ENCODE results near the gene ATP2B2.
A peak's percentile ranks its signal among the peaks of the same experiment; 100 is the strongest.

The ATP2B2 gene

DNA sequence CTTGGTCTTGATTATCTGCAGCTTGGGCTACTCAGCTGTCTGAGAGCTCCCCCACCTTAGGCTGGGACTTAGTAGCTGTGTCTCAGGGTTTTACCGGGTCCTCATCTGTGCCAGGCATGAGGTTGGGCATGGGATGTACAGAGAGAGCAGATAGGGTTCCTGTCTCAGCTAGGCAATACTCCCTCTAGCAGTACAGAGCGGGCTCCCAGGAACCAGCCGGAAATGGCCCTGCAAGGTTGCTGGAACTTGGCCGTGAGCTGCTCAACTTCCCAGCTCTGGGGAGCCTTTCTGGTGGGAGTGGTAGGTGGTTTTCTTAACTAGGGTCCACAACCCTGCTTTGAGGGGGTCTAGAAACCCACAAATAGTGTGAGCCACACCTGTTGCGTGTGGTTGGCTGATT is 58.3 kb downstream of the ATP2B2 start:
- no peak for DNase-seq

DNA sequence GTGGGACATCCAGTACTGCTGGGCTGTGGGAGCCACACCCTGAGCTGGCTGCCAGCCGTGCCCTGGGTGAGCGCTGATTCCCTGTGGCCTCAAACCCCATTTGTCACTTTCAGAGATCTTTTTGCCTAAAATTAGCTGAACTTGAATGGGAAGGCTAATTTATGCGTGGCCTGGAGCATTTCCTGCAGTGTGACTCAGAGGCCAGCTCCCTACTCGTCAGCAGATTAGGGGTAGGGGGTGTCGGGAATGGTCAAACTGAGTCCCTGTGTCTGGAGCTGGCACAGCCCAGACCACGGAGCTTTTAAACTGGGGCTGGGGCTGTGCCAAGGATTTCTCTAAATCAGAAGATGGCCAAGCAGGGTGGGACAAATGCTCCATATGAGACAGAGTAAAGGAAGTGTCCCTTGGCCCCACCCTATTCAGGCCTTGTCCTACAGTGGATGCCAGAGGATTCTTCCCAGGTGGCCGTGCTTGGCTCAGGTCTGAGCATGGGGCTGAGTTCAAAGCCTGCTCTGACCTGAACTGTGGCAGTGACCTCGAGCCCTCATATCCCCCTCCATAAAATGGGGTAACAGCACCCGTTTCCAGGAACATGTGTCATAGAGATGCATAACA is 59.7 kb downstream of the ATP2B2 start:
- DNase-seq = peak; percentile 10

DNA sequence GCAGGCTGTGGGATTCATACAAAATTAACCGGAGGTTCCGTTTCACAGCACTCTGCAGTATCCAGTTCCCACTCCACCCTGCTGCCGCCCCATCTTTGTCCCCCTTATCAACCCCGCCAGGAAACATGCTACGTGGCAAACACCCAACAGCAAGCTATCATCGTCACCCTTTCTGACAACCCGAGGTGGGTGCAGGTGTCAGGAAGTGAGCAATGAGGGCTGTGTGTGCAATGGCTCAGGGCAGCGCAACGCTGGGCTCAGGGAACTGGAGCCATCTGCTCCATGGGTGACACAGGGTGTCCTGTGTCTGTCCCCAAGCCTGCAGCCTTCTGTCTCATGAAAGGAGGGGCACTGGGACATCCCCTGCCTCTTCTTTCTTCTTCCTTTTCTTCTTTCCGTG is 60.9 kb downstream of the ATP2B2 start:
- DNase-seq = no peak

DNA sequence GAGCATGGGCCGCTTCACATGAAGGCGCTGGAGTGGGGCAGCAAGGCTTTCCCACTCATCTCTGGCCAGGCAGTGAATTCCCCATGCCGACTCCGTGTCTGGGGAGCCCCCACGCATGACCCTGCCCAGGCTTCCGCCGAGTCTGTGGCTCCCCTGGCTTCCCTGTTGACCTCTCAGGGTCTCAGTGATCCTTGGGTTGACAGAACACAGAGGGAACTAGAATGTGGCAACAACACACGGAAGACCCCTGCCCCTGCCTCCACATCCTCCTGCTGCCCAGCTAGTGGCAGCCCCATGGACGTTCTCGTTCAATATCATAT is 61.3 kb downstream of the ATP2B2 start:
- DNase-seq = no peak

DNA sequence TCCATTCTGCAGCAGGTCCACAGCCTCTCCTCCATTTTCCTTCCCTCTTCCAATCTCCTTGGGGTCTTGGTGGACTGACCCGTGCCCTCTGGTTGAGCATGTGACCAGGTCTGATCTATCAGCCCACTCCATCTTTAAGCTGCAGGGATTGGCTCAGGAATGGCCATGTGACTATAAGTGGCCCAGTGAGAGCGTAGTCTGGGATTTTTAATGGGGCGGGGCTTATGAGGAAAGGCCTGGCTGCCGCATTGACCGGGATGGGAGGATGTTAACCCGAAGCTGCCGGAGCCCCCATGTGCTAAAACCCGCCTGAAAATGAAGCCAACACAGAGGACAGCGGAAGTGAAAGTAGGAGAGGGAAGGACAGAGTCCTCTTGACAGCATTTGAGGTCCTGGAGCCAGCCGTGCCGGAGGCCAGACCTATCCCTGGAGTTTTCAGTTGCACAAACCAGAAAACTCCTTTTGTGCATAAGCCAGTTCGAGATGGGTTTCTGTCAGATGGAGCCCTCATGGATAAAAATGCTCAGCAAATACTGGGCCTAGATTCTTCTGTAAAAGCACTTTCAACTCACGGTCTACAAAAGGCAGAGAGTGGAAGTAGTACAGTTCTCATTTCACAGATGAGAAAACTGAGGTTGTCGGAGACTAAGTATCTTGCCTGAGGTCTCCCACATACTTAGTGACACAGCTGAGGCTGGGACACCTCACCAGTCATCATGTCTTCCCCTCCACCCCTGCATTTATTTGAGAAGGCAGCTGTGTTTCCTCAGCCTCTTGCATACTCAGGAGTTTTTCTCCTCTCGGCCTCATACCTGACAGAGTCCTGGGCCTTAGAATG is 61.9 kb downstream of the ATP2B2 start:
- no peak for DNase-seq

DNA sequence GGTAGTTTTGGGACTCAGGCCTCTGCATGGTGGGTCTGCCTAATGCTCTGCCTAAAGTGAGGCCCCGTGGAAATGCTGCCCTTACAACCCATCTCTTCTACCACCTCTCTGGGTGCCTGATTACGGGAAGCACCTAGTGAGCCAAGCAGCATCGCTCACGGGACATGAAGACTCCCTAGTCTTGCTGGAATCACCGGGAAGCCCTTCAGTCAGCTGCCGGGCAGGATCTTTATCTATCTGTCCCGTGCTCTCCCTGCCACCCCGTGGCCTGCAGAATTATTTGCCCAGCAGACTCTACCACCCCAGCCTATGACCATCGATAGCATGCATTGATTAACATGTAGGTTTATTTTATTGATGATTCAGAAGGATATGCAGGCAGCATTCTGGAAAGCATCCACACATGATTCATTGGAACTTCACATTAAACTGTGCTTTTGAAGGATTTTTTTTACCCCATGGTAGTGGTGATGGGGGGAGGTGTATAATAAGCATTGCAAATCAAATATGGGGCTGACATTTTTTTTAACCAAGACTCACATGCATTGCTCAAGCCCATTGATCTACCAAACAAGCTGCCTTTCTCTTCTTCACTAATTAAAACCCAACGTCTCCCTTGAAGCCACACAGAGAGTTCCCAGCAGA is 63.1 kb downstream of the ATP2B2 start:
- DNase-seq = peak; percentile 85

DNA sequence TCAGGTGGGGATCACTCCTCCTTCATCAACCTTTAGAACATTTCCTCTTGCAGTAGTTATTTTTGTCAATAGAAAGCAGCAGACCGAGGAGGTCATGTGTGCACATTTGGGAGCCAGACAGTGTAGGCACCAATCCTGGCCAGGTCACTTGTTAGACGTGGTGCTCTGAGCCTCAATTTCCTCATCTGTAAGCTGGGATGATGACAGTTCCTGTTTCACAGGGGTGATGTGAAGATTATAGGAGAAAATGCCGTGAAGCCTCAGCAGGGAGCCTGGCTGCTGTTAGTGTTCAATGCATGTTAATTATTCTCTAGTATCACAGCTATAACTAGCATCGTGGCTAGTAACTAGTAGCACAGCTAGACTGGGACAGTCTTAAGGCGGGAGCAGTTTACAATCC is 64.7 kb downstream of the ATP2B2 start:
- no peak for DNase-seq

DNA sequence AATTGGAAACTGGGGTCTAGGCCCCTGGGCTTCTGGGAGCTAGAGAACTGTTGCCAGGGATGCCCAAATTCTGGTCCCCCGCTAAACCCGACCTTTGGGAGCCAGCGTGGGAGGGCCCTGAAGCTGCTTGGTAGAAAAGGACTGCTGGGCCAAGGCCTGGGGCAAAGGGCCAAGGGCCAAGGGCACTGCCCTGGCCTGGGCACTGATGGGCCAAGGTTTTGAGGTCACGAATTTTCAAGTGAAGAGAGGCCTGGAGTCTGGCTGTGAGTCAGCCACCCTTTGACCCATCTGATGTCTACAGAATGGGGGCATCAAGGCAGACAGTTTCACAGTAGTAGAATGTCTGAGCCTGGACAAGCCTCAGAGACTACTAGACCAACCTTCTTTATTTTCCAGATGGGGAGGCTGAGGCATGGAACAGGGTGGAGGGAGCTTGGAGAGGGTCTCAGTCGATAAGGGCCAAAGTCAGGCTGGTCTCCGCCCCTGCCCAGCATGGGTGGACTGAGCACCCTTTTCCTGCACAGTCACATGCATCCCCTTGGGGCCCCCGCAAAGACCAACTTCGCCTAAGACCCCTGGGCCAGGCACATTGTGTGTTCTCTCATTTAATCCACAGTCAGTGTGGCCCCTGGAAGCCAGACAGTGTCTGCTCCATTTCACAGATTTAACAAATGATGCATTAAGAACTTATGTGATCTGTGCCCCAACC is 66.3 kb downstream of the ATP2B2 start:
- no peak for DNase-seq

DNA sequence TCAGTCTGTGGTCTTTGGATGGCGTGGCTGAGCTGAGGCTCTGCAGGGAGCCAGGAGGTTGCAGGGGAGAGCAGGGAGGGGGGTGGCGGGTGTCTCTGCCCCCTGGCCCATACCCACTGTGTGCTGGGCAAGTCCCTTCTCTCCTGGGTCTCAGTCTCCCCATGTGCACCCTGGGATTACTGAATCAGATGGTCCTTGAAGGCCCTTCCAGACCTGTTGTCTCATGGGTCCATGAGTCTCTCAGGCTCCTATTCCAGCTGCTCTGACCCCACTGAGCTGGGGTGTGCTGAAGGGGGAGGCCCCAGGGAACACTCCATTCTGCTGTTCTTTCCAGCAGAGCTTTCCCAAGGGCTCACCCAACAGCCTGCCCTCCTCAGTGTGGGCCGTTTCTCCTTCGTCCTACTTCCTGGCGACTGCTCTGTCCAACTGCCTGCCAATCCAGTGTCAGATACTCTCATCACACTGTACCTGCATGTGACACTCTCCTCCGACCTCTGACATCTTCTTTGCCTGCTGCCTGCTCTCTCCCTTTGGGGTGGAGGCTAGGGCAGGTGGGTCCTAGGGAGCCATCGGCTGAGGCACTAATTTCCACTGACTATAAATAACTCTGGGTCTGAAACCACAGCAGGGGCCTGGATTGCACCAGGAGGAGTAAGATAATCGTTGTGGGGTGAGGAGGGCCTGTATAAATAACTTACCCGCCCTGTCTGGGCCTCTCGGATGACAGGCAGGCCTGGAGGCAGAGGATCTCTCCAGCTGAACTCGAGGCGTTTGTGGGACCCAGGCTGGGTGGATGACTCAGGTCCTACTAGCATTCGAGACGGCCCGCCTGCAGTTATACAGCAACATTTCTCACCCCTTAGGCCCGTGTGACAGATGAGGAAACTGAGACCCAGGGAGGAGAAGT is 67.1 kb downstream of the ATP2B2 start:
- peak; percentile 84 for DNase-seq

DNA sequence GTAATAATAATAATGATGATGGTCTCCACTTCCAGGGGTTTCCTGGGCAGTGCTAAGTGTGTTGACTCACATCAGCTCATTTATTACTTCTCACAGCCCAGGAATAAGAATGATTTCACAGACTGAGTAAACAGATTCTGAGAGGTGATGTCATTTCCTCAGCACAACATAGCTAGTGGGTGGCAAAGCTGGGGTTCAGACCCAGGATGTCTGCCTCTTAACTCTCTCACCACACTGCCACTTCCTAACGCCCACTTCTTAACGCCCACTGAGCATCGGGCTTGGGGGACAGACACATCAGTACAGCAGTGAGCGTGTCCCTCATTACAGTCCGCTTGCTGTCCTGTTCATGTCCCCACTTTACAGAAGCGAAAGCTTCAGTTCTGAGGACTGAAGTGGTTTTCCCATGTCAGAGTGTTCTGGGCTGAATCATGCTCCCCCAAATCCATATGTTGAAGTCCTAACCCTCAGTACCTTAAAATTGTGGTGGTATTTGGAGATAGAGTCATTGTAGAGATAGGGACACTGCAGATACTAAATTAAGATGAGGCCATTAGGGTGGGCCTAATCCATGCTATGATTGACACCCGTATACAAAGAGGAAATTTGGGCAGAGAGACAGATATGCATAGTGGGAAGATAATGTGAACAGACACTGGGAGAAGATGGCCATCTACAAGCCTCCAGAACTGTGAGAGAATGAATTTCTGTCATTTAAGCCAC is 68.0 kb downstream of the ATP2B2 start:
- DNase-seq = peak; percentile 50

DNA sequence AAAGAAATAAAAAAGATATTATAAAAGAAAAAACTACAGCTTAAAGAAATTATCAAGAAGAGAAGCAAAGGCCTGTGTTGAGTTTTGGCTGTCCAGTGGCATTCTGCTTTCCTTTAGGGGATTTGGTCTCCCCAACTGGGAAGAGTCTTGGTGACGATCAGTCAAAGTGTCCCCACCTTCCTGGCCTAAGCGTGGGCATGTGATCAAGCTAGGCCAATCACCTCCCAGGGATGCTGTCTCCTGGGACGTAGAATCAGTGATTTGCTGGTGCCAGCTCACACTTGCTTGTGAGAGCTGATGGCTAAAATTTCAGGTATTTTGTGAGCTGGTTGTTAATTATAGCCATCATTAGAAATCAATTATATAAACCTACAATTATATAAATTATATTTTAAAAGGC is 69.5 kb downstream of the ATP2B2 start:
- DNase-seq = no peak

DNA sequence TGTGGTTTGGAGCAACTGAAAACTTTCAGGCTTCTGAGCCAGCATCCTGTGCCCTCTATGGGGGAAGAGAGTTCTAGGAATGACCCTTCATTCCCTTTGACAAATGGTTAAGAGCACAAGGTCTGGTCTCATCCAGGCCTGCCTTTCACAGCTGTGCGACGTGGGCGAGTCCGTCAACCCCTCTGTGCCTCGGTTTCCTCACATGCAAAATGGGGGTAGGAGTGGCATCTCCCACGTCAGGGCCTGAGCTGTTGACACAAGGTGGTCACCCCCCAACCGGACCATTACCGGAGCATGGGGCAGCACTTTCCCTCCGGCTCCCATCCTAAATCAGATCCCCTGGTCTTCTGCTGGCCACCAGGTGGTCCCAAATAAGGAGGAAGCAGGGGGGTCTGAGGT is 70.4 kb downstream of the ATP2B2 start:
- no peak for DNase-seq

DNA sequence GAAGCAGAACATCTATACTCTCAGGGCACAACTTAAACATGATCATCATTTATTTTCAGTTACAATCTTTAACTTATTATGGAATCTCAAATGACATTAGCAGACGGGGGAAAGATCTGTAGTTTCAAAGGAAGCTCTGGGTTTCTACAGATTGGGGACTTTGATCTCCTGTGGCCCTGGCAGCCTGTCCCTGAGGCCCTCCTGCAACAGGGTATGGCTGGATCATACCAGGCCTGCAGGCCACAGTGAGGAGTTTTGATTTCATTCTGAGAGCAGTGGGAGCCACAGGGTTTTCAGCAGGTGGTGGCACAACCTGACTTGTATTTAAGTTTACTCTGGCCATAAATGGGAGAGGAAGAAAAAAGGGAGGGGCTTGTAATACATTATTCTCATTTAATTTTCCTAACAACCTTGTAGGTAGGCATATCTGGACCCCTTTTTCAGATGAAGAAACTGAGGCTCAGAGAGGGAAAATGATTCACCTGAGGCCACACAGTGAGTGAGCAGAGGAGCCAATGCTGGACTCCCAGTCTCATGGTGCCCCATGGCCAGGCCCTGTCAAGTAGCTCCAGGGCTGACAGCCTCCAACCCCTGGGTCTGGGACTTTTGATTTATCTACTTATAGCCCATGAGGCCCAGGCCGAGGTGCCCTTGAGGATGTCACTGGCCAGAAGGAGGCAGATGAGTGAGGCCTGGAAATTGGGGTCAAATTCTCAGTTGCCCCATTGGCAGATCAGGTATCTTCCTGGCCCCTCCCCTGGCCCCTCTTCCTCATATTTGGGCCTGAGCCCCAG is 71.0 kb downstream of the ATP2B2 start:
- DNase-seq = no peak

DNA sequence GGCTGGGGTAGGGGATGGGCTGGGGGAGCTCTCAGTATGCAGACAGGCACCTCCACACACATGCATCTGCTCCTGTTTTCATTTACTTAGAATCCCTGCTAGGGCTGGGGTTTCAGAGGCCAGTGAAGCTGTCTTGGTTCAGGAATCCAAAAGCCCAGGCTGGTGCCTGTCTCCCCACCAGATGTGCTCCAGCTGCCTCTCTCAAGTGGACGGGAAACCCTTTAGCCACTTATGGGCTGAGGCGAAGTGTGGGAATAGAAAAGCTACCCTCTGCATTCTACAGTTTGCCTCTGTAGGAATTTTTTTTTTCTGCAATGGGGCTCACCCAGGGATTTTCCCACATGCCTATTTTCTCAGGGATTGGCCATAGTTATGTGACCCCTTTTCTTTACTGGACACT is 72.5 kb downstream of the ATP2B2 start:
- DNase-seq = no peak

DNA sequence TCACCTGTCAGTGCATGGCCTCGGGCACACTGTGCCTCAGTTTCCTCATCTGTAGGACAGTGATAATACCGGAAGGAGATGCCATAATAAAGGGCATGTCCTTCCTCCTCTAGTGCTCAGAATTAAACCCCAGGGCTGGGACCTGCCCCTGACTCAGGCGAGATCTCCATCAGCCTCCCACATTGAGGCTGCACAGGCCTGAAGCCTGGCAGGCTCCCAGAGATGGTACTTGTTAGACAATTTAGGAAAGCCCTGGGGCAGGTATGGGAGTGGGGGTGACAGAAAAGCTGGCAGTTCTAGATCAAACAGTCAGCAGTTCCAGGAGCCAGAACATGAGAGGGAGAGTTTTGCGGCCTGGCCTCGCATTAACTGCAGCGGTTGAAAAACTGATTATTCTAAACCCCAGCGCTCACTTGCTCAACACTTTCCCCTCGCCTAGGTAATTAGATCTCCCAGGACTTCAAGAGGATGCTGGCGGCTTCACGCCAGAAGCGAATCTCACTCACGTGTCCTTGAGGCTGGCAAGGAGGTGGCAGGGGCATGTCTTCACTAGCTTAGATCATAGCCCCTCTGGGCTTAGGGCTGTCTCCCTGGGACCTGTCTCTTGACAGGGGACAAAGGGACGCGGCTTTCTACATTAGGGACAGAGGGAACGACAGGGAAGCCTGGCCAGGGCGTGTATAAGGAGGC is 73.1 kb downstream of the ATP2B2 start:
- no peak for DNase-seq

DNA sequence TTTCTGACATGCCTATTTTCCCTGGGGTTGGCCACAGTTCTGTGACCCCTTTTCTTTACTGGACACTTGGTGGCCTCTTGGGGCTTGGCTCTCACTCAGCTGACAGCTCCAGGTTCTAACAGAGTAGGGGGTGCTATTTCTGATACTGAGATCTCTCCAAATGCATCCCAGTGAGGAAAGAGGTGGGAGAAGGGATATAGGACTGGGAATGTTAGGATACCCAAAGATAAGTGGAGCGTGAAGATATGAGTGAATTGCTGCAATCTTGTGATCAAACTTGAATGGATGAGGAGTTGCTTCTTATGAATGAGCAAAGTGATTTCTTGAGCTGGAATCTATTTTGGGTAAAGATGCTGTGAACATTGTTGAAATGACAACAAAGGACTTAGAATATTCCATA is 74.6 kb downstream of the ATP2B2 start:
- no peak for DNase-seq

DNA sequence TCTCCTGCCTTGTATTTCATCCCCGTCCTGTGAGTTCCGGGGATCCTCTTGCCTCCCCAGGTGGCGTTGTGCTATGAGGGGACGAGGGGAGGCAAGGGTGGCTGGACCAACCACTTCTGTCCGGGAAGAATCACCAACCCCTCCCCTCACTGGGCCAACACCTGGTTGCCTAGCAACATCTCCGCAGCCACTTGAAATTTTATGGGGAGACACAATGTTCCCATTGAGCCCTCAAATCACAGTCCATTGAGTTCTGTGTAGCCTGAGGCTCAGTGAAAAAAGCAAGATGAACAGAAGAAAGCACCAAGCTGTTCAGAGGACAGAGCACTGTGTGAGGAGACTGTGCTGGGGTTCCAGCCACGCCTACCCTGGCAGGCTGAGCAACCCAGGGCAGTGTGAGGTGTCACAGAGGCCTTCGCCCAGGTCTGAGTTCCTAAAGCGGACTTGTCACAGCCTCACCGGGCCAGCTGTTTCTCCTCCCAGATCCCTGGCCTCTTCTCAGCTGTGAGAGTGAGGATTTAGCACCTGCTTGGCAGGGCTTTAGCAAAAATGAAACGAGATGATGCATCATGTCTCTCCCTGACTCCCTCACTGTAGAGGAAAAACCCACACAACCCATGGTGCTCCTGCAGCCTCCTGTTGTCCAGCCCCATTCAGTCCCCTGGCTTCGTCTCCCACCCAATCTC is 76.8 kb downstream of the ATP2B2 start:
- no peak for DNase-seq

DNA sequence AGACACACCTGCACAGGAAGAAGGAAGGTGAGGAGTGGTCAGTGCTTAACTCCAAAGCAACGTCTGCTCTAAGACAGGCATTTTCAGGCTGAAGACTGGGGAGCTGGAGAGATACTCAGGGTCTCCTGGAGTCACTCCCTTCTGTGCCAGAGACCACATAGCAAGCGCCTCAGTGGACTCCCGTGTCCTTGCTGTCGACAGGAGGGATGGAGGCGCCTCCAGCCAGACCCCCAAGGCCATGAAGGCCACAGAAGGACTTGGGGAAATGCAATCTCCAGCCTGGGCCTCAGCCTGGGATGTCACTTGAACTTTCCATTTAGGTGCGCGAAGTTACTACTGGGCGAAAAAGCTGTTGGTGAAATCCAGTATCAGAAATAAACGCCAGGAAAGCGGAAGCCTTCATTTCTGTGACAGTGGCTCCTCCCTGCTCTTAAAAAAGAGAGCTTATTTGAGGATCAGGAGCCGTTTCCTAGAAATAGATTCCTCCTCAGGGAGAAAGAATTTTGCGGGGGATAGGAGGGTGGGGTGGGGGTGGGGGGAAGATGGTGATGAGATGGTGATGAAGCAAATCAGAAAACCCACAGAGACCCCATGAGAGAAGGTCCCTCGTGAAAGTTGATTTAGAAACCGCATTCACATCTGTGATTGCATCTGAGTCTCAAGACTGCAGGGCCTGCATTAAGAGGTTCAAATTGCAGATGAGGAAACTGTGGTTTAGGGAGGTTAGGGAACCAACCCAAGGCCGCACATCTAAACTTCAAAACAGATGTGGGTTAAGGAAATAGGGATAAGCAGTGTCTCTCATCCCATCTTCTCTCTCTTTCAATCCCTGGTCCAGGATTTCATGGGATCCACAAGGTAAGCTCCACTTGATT is 78.8 kb downstream of the ATP2B2 start:
- peak; percentile 55 for DNase-seq

Measured in fibroblast of upper back skin (primary cell).